ENCODE data around the gene RPH3AL.
"Not testable (repeated sequence)": the region's sequence is repeated elsewhere in the genome, so short reads cannot be mapped to it uniquely, and the experiment has no call there.

Gene RPH3AL

DNA sequence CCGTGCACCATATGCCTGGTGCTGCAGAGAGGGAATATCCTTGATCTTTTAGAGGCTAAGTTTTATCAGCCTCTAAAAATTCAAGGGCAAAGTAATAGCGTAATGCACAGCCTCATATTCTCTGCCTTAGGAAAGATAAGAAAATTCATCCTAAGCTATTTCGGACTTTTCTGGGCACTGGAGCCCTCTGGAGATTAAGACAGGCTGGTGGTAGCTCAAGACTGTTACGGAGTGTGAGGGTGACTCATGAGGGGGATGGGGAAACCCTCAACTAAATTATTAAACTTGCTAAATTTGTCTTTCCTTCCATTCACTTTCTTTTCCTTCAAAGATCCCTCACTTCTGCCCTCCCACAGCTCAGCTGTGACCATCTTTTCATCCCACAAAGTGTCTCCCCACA is 73.3 kb downstream of the RPH3AL start:
- no peak for DNase-seq

DNA sequence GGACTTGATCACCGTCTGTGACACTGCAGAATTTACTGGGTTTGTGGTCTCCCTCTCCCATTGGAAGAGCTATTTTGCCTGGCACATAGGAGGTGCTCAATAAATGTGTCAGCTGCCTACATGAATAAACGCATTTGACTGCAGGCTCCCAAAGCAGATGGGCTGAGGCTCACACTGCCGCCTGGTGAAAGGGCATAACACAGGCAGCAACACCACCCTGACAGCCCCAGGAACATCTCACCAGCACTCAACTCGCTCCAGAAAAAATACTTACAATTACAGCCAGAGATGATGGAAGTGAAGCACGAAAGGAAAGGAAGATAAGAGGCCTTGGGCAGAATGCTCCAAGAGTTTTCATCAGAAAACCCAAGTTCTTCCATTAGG is 73.9 kb downstream of the RPH3AL start:
- DNase-seq: no peak

DNA sequence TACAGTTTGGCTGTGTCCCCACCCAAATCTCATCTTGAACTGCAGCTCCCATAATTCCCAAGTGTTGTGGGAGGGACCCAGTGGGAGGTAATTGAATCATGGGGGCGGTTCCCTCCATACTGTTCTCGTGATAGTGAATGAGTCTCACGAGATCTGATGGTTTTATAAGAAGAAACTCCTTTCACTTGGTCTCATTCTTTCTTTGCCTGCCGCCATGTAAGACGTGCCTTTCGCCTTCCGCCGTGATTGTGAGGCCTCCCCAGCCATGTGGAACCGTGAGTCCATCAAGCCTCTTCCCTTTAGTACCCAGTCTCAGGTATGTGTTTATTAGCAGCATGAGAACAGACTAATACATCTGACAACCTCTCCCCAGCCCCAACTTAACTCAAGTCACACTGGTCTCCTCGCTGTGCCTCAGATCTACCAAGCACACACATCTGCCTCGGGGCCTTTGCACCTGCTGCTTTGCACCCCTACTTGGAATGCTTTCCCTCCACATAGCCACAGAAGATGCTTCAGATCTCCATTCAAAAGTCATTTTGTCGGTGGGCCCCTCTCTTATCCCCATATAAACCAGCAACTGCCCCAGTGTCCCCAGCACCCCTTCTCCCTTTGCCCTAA is 74.4 kb downstream of the RPH3AL start:
- DNase-seq: no peak

DNA sequence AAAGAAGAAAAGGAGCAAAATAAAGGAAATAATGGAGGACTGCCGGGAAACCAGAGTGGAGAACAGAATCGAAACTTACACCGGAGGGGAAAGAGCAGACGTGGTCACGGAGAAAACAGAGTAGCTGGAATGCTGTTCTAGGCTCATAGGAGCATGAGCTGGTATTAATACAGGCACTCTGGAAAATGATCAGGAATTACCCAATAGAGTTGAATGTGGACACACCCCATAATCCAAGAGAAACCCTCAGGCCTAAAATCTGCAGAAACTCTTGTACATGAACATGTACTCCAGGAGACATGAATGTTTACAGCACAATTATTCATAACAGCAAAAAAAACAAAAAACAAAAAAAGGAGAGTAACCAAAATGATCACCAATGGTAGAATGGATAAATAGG is 77.7 kb downstream of the RPH3AL start:
- DNase-seq: no peak

DNA sequence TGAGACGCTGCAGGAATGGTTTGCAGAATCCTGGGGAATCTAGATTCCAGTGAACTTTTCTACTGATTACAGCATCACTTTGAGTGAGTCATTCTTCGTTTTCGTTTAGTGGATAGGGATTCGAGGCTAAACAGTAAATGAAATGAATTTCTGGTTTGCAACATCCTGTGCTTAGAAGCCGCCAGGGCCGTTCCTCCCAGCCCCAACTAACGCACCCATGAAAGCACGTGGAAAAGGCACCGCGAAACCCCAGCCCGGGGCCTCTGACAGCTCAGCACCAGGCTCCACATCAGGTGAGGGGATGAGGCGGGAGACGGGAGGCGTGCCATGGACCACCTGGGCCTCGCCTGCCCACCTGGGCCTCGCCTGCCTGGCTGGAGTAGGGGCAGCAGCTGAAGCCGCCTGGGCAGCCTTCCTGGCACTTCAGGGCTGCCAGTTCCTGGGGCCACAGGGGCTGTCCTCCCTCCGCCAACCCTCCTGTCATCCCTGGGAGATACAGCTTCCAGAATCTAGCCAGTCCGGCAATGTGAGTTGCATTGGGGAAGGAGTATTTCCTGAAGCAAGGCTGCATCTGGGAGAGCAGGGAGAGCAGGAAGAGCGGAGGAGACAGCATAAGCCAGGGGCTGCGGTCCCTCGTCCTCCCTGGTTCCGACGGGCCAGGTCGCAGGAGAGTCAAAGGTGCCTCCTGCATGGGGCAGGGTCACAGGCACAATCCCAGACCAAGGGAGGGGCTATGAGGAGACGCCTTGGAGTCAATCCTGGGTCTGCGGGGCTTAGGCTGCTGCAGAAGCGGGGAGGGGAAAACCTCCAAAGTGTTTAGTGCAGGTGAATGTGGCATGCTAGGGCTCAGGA is 78.4 kb downstream of the RPH3AL start:
- no peak for DNase-seq

DNA sequence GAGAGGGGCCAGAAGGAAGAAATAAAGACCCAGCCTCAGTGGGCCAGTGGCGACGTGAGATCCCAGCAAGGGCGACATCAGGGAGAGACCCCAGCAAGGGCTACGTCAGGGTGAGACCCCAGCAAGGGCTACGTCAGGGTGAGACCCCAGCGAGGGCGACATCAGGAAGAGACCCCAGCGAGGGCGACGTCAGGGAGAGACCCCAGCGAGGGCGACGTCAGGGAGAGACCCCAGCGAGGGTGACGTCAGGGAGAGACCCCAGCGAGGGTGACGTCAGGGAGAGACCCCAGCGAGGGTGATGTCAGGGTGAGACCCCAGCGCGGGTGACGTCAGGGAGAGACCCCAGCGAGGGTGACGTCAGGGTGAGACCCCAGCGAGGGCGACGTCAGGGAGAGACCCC is 79.8 kb downstream of the RPH3AL start:
- DNase-seq: not testable (repeated sequence)

DNA sequence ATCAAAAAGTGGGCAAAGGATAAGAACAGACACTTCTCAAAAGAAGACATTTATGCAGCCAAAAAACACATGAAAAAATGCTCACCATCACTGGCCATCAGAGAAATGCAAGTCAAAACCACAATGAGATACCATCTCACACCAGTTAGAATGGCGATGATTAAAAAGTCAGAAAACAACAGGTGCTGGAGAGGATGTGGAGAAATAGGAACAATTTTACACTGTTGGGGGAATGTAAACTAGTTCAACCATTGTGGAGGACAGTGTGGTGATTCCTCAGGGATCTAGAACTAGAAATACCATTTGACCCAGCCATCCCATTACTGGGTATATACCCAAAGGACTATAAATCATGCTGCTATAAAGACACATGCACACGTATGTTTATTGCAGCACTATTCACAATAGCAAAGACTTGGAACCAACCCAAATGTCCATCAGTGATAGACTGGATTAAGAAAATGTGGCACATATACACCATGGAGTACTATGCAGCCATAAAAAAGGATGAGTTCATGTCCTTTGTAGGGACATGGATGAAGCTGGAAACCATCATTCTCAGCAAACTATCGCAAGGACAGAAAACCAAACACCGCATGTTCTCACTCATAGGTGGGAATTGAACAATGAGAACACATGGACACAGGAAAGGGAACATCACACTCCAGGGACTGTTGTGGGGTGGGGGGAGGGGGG is 80.5 kb downstream of the RPH3AL start:
- DNase-seq: not testable (repeated sequence)

DNA sequence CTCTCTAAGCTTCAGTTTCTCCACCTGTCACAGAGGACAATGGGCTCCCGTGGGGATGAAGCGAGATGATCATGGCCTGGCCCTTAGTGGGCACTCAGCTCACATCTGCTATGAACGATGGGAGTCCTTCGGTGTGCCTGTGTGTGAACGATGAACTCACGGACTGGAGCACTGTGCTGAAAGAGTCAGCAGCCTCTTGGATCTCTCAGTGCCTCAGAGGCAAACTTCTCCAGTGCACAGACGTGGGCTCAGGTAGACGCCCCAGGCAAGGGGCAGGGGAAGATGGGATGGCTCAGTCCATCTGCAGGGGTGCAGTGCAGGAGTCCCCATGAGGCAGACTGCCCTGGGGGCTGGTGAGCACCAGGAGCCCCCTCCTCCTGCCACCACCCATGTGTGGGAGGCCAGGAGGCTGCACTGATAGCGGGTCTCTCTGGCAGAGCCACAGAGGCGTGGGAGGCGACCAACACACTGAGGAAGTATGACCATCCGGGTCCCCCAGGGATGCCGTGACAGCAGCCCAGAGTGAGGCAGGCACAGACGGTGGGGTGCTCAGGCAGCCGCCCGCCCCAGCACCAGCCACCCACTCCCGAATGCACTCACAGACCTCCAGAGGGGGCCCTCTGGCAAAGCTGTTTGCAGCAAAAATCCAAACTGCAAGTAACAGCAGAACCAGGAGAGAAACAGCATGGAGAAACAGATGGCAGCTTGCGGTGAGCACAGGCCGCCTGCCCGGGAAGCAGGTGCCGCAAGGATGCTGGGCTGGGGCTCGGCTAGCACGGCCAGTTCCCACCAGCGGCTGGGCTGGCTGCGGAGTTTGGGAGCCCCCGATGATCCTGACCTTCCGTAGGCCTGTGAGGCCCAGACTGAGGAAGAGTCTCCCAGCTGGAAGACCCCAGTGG is 82.7 kb downstream of the RPH3AL start:
- no peak for DNase-seq

DNA sequence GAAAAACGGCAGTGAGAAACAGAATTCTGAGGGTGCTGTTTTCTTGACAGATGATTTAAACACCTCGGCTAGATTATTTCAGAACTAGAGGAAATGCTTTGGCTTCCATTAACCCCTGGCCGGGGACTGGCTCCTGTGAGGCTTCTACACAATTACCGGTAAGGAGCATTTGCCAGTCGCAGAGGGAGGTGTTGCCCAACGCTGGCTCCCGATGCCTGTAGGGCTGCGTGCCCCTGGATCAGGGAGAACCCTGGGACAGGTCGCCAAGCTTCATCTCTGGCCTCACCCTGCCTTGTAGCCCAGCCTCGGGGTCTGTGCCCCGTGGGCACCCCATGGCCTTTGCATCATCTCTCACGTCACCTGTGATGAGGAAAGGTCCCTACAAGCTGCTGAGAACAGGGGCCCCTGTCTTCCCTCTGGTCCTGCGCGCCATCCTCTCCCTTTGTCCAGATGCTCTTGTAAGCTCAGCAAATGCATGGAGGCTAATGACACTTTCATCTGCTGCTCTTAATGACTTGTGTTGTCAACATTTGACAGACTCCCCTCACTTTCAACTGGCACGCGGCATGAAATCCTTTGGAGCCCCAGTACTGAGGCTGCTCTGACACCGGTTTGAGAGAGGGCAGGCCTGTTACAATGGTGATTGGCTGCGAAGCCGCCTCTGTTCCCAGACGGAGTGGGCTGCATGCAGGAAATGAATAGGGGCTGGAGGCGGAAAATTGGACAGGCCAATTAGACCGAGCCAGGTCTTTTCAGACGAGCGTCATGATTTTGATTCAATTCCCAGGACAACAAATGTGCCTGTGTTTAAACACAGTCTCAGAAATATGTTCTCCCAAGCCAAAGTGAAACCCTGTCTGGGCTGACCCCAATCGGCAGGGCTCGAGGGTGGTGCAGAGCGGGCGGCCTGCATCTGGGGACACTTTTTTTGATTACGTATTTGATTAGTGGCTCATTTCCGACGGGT is 85.6 kb downstream of the RPH3AL start:
- DNase-seq: no peak

DNA sequence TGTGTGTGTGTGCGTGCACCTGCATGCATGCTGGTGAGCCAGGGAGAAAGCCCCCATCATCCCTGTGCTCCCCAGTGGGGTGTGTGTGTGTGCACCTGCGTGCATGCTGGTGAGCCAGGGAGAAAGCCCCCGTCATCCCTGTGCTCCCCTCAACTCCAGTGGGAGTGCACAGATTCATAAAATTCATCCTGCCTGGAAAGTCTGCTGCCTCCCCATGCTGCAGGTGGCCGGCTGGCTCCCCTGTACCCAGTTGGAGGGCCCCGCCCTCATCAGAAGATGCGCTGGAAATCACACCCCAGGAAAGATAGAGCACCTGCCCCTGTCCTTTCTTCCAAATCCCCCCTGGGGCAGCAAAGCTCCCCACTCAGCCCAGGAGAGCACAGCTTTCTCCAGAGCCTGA is 86.4 kb downstream of the RPH3AL start:
- no peak for DNase-seq

DNA sequence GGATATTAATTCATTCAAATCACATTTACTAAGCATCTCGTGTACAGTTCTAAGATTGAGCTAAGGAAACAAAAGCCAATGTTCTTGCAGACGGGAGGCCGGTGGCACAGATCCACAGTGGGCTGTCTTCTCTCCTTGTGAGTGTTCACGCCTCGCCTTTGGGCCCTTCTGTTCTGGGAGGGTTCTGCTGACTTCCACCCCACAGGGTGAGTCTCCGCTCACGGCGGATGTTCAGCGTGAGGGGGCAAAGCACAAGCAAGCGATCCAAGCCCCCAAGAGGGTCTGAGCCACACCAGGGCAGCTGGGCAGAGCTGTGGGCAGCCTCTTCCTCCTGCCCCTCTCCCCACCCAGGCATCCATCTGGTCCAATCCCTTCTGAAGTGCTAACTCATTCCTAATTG is 86.9 kb downstream of the RPH3AL start:
- DNase-seq: no peak

DNA sequence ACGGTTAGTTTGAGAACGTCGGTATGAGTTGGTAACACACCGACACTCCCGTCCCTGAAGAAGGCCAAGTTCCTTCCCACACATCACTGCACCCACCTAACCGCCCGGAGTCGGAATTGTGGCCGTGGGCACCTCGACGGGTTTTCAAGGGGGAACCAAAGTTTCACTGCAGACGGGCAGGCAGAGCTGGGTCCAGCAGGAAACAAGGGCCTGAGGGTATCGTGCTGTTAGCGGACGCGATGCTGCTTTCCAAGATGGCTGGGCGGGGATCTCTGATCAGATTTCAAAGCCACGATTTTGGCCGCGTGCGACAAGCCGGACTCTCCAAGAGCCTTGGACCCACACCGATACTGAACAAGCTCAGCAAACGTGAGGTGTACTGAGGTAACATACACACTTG is 88.8 kb downstream of the RPH3AL start:
- DNase-seq: no peak

DNA sequence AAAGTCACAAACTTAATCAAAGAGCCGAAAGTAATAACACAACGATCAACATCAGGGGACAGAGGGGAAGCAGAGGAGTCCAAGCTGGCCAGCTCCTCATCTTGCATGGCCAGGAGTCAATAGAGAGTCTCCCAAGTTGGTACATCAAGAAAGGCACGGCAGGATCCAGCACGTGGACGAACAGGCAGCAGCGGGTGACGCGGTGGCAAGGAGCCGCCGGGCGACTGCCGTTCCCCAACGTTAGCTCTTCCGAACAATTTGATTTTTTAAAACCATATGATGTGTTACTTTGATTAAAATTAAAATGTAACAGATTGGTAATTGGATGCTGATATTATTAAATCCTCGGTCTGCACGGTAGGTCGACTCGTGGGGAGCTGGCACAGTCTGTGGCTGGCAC is 89.3 kb downstream of the RPH3AL start:
- no peak for DNase-seq

DNA sequence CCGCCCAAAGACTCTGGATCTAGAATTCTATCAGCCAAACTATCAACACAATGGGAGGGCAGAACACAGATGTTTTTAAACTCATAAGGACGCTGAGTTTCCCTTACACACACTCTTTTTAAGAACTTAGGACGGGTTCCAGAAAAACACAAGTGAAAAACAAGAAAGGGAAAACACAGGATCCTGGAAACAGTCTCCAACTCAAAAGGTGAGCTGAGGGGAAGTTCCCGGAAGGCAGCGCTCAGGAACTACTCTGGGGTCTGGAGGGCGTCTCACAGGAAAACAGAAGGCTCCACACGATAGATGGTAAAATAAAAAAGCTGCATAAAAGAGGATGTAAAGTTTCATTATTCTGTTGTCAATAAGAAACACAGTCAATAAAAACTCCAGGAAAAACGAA is 91.0 kb downstream of the RPH3AL start:
- no peak for DNase-seq

DNA sequence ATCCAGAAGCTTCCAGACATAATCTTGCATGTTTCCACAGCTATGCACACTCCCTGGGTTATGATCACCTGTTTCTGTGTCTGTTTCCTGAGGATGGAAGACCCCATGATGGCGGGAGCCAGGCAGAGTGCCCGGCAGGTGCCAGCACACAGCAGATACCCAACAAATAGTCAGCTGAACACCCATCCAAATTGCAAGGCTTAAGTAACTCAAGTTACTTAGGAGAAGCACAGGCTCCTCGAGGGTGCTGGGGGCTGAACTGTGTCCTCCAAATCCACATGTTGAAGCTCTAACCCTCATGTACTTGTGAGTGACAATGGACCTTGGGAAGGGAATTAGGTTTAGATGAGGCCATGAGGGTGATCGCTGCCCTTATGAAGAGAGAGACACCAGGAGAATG is 91.7 kb downstream of the RPH3AL start:
- DNase-seq: no peak

DNA sequence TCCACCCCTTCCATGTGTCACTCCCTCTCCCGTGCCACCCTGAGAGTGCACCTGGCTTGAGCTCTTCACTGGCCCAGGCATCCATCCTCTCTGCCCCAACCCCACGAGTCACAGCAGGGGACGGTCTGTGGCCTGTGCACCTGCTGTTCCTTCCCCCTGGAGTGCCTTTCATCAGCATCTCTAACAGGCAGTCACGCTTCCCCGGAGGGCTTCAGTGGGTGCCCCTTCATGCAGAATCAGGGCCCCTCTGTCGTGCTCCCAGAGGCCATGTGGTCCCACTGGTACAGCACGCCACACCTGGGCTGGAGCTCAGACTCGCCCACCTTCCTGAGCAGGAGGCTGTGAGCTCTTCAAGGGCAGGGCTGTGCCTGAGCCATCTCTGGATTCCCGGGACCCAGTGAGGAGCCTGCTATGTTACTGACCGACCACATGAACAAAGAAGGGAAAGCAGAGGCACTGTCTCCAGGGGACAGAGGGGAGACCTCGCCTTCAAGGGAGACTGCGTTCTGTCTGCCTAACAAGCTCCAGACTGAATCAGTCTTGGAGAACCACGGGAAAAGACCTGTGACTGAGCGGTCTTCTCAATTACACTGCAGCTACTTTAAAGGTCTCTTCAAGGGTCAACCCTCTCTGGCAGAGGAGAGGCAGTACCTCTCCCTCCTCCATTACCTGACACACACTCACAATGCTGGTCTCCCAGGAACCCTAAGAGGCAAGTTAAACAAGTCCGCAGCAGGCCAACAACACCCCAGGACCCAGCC is 92.4 kb downstream of the RPH3AL start:
- no peak for DNase-seq

DNA sequence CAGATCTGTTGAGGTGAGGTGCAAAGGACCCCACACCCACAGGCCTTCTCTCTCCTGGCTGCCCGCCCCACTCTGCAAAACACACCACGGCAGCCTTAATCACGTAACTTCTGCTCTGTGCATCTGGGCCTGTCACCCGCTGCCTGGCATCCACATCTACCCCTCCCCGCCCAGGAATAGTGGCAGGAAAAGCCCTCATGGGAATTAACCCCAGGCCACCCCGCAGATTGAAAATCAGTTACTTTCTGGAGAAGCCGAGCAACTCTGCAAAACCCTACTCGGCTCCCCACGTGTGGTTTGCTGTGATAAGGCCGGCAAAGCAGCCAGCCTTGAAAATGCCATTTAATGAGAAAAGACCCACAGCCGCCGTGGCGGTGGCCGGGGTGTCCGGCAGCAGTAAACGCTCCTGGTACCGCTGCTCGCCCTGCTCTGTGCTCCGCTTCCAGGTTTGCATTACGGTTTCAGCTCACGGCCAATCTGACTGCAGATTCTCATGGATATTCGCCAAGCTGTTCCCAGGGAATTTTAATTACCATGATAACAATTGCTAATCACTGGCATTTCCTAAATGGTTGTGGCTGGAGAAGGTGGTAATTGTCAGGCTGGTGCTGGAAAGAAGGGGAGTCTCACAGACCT is 93.1 kb downstream of the RPH3AL start:
- no peak for DNase-seq

DNA sequence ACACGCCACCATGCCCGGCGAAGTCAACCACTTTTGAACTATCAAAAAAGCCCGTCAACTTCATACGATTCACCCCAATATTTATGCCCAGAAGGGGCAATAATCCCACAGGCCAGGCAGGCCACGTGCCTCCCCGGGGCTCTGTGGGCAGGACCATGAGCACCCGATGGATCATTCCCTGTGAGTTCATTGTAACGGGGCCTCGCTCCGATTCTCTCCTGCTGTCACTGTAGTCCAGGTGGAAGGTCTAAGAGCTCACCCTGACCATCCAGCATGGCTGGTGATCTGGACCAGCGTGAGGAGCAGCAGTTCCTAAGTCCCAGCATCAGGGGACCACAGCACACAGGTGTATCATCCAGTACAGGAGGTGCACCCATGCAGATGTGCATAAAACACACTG is 93.7 kb downstream of the RPH3AL start:
- no peak for DNase-seq

DNA sequence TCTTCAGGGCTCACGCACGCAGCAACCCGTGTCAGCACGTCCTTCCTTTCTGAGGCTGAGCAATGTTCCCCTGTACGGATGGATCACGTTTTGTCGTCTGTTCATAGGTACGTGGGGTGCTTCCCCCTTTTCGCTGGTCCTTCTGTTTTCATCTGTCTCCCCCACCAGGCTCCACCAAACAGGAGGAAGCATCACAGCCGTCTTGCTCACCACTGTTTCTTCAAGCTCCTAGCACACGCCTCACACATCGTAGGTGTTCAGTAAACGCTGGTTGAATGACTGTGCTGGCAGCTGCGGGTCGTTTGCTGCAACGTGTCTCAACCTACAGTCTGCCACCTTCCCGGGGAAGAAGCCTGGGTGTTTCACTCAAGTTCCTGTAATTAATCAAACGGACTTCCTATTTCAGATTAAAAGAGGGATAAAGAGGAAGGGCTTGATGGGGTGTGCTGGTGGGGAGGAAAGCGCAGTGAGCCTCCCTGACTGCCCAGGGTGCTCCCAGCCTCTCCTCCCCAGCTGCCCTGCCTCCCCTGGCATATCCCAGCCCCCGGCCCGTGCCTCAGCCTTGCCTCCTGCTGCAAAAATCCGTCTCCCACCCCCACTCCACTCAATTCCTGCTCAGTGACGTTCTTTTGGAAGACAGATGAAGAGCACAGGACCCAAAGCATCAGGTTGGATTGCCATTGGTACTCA is 94.4 kb downstream of the RPH3AL start:
- DNase-seq: no peak
